AG10803 (cell line): ENCODE data around the gene CTNNB1.

Source experiments
- DNase-seq: peaks from one replicate; pipeline ENCODE4 v3.0.0; 2010; ENCODE audit warnings: low read depth
- H3K4me3 ChIP-seq: 2 replicates; pipeline ENCODE4 v1.5.1; 2011; ENCODE audit warnings: mild to moderate bottlenecking, low read length, control low read depth
- CTCF ChIP-seq: conservative IDR thresholded peaks from 2 replicates; pipeline ENCODE4 v1.5.1; 2011; ENCODE audit warnings: mild to moderate bottlenecking, low read length, control low read depth, inconsistent platforms

Gene CTNNB1

GRCh38 chr3:41249318-41249717, 50.0 kb downstream of the CTNNB1 start:
- TF ChIP-seq CTCF = no peak
- DNase-seq = no peak
- no peak overlapping the region for H3K4me3 ChIP-seq

GRCh38 chr3:41250825-41251224, 51.5 kb downstream of the CTNNB1 start:
- TF ChIP-seq CTCF = no peak
- no peak overlapping the region for H3K4me3 ChIP-seq
- DNase-seq = no peak

GRCh38 chr3:41251593-41251992, 52.3 kb downstream of the CTNNB1 start:
- H3K4me3 ChIP-seq = no peak overlapping the region
- DNase-seq = no peak
- TF ChIP-seq CTCF = no peak

- TF ChIP-seq CTCF = no peak
- no peak overlapping the region for H3K4me3 ChIP-seq
- DNase-seq = peak; percentile 23
Measured at GRCh38 chr3:41258239-41258800, 59.0 kb downstream of the CTNNB1 start.

- H3K4me3 ChIP-seq = no peak overlapping the region
- TF ChIP-seq CTCF = no peak
- DNase-seq = peak; percentile 48
Measured at GRCh38 chr3:41259449-41260062, 60.3 kb downstream of the CTNNB1 start.

- DNase-seq = no peak
- H3K4me3 ChIP-seq = no peak overlapping the region
- TF ChIP-seq CTCF = no peak
Measured at GRCh38 chr3:41260063-41260450, 60.8 kb downstream of the CTNNB1 start.

GRCh38 chr3:41265011-41265545, 65.8 kb downstream of the CTNNB1 start:
- no peak overlapping the region for H3K4me3 ChIP-seq
- DNase-seq = peak; percentile 33
- no peak for TF ChIP-seq CTCF
